Measurements from ENCODE around the gene CLEC2D.
"Not testable (repeated sequence)": the region's sequence is repeated elsewhere in the genome, so short reads cannot be mapped to it uniquely, and the experiment has no call there.

Gene CLEC2D

DNA sequence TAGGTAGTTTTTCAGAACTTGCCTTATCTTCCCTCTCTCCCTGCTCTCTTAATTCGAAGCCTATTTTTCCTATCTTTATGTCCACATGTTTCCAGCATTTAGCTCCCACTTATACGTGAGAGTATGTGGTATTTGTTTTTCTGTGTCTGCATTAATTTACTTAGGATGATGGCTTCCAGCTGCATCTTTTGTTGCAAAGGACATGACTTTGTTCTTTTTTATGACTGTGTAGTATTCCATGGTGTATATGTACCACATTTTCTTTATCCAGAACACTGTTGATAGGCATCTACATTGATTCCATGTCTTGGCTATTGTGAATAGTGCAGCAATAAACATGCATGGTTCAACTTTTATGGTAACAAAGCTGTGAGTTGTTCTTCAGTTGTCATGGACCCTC, 7.8 kb upstream of the CLEC2D start:
- no peak for DNase-seq

DNA sequence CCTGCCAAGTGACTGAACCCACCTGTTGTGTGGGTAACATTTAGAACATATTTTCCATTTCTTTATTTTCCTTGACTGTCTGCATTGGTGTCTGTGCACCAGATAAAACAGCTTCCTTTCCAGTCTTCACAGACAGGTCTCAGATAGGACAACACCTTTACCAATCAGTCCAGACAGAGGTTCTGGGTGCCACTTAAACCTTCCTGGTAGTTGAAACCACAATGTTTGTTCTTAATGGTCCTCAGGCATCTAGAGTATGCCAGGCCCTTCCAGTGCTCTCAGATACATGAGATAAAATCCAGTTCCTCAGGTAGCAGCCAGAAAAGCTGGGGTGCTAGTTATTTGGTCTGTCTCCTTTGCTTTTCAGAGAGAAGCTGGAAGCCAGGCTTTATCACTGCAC, 7.0 kb upstream of the CLEC2D start:
- DNase-seq, result no peak

- no peak for DNase-seq
These were observed 1.9 kb upstream of the CLEC2D start for GRCh38 chr12:9667403-9668160.

DNA sequence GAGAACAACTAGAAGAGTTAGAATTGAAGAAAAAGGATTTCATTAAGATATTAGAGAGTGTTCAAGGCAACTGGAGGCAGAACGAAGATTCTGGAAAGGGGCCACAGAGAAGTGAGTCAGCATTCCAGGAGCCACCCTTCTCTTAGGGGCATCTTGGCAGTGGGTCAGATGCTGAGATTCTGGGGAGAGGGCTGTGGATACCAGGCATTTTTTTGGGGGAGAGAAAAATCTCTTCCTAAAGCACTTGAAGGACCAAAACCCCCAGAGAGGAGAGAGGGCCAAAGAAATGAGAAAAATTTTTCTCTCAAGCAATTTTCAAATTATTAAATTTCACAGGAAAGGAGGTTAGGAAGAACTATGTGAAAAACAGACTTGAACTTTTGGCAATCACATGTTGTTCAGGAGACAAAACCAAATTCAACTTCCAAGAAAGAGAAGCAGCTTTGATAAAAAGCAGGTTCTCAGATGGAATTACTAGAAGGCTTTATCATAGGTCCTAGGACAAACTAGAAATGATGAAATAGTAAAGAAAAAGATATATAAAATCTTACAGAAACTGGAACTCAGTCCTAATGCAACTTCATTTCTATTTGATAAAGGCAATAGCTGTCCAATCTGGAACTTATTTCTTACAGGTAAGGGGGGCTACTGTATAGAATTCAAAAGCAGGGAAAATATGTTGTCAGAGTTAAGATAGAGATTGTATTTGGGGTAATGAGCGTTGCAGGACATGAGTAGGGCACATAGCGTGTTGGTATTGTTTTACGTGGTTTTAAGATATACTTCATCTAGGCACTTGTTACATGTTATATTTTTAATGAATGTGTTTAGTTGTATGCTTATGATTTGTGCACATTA, 1.1 kb upstream of the CLEC2D start:
- no peak for DNase-seq

GRCh38 chr12:9669019-9669326, 540 bp upstream of the CLEC2D start:
- DNase-seq, result no peak

DNA sequence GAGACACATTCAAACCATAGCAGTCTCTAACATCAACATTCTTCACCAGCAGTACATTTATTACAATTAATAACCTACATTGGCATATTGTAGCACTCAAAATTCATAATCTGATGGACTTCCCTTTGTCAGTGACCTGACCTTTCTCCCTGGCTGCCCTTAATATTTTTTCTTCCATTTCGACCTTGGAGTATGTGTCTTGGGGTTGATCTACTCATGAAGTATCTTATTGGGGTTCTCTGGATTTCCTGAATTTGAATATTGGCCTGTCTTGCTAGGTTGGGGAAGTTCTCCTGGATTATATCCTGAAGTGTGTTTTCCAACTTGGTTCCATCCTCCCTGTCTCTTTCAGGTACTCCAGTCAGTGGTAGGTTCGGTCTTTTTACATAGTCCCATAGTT, 2.8 kb downstream of the CLEC2D start:
- DNase-seq, result not testable (repeated sequence)

DNA sequence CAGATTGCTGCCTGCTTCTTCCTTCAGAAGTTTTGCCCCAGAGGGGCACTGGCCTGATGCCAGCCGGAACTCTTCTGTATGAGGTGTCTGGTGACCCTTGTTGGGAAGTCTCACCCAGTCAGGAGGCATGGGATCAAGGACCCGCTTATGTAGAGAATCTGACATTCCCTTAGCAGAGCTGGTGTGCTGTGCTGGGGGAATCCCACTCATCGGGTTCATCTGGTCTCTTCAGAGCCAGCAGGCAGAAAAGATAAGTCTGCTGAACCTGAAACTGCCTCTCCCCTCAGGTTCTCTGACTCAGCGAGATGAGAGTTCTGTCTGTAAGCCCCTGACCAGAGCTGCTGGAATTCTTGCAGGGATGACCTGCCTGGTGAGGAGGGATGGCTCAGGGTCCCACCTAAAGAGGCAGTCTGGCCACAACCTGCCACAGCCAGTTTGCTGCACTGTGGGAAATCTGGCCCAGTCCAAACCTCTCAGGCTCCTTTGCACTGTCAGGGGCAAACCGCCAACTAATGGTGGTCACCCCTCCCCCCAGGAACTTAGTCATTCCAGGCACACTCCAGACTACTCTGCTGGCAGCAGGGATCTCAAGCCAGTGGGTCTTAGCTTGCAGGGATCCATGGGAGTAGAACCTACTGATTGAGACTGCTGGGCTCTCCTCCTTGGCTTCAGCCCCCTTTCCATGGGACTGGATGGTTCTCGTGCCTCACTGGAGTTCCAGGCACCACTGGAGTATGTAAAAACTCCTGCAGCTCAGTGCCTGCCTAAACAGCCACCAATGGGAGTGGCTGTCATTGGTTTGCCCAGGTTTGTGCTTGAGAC, 4.1 kb downstream of the CLEC2D start:
- DNase-seq, result peak; percentile 62

GRCh38 chr12:9674226-9674590, 4.7 kb downstream of the CLEC2D start:
- DNase-seq, result peak; percentile 67

- not testable (repeated sequence) for DNase-seq
These were observed 13.0 kb downstream of the CLEC2D start for GRCh38 chr12:9682508-9682907.

GRCh38 chr12:9682949-9683348, 13.4 kb downstream of the CLEC2D start:
- not testable (repeated sequence) for DNase-seq

DNA sequence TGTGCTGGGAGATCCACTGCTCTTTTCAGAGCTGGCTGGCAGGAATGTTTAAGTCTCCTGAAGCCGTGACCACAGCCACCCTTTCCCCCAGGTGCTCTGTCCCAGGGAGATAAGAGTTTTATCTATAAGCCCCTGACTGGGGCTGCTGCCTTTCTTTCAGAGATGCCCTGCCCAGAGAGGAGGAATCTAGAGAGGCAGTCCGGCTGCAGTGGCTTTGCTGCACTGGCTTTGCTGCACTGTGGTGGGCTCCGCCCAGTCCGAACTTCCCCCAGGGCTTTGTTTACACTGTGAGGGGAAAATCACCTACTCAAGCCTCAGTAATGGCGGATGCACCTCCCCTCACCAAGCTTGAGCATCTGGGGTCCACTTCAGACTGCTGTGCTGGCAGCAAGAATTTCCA, 15.9 kb downstream of the CLEC2D start:
- DNase-seq, result not testable (repeated sequence)

GRCh38 chr12:9685915-9686314, 16.4 kb downstream of the CLEC2D start:
- no peak for DNase-seq

GRCh38 chr12:9687228-9687627, 17.7 kb downstream of the CLEC2D start:
- DNase-seq, result peak; percentile 40

- DNase-seq, result no peak
These were observed 23.4 kb downstream of the CLEC2D start for GRCh38 chr12:9692909-9693308.

- DNase-seq, result no peak
These were observed 24.7 kb downstream of the CLEC2D start for GRCh38 chr12:9694241-9694640.

GRCh38 chr12:9695150-9695549, 25.6 kb downstream of the CLEC2D start:
- DNase-seq, result not testable (repeated sequence)

GRCh38 chr12:9695661-9696060, 26.1 kb downstream of the CLEC2D start:
- DNase-seq, result not testable (repeated sequence)

GRCh38 chr12:9697619-9698018, 28.1 kb downstream of the CLEC2D start:
- no peak for DNase-seq

GRCh38 chr12:9698681-9699080, 29.2 kb downstream of the CLEC2D start:
- no peak for DNase-seq

GRCh38 chr12:9699269-9699897, 29.9 kb downstream of the CLEC2D start:
- DNase-seq, result no peak

DNA sequence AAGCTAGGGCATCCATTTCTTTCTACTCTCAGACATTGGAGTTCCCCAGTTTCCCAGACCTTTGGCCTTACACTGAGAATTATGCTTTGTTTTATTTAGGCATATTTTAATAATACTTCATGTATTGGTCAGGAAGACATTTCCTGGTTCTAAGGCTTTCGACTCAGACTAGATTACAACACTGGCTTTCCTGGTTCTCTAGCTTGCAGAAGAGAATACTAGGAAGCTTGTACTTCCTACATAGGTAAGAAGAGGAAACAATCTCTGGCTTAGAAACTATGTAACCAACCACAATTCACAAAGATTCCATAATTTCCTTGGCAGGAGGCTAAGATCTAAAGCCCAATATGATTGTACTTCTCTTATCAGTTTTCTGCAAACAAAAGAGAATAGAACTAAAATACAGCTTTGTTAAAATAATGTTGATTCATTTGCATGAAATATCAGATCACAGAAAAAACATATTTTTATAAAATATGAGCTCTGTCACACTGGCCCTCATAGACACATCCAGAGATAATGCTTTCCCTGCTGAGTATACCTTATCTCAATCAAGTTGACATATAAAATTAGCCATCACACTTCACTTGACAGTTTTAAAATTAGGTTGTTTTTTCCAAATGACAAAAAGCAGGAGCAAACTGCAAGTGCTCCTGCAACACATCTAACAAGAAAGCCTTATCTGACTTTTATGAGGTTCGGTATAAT, 30.5 kb downstream of the CLEC2D start:
- DNase-seq, result no peak

DNA sequence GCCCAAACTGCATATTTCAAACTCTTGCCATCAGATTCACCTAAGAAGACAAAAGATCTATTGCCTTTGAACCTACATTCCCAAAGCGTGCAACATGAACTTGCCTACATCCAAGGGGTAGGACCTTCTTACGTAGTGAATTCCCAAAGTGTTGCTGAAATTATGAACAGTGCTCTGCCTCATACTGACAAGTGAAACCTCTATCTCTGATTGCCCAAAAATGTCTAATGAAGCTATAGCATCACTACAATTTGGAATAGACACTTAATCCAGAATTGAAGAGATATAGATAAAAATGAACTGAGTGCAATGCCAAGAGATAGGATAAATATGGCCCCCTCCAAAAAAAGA, 31.1 kb downstream of the CLEC2D start:
- no peak for DNase-seq

Measured in CD4-positive, alpha-beta T cell treated with Interleukin-12 subunit alpha and Interleukin-12 subunit beta, for 1 hour (primary cell).